Urothelium cell line (cell line): Measurements from ENCODE around the gene MAN1A1.
"Not testable (repeated sequence)": the region's sequence is repeated elsewhere in the genome, so short reads cannot be mapped to it uniquely, and the experiment has no call there.

Source experiments
- DNase-seq: peaks from one replicate; pipeline ENCODE4 v3.0.0; 2011; ENCODE audit warnings: low spot score, mixed read lengths
- FAIRE-seq: peaks from 2 replicates; lab custom pipeline; 2011; peaks lifted over from hg19 to GRCh38; lab: Jason Lieb, UNC

The MAN1A1 gene

DNA sequence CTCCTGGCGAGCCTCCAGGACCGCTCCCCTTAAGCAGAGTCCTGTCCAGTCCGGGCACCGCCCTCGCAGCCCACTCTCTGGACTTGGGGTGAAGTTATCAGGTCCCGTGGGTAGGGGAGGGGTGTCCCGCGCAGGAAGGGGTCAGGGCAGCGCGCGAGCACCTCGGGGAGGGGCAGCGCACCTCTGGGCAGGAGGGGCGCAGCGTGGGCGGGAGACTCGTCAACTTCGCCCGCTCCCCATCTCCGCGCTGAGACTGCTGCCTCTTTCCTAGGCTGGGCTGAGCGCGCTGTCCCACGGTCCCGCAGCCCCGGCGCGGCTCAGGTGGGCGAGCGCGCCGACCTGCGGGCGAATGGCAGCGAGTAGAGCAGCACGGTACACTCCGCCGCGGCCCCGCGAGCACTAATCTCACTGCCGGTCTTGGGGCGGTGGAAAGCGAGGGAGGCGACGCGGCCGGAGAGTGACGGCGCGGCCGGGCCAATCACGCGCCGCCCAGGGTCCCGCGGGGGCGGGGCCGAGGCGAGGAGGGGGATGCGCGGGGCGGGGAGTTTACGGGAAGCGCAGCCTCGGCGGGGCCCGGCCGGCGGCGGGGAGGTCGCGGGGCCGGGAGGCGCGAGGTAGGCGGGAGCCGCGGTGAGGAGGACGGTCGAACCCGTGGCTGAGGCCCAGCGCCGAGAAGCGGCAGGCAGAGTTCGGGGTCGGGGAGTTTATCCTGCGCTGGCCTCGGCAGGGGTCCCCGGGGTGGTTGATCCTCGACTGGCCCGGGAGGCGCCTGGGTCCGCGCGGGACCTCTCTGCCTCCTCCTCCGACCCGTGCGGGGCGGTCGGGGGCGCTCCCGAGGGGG, at the start of gene MAN1A1:
MAN1A1 (minus strand) TSS at position 401 of the 841 bp plus-strand sequence. CDS start 696 bp downstream, outside the sequence.
- FAIRE-seq (peak; percentile 91), DNase-seq (peak; percentile 96)

DNA sequence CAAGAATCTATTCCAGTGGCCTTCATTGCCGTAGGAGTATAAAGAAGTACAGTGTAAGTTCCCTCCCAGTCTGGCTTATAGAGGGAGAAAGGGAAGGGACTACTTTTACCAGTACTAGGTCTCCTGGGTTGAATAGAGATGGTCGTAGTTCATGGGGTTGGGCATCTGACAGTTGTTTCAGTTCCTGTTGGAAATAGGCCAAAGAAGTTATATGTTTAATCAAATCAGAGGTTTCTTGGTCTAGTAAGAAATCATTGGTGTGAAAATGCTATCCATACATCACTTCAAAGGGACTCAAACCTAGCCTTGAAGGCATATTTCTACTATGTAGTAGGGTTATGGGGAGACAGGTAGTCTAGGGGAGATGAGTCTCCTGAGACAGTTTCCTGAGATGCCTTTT, 45.6 kb upstream of the MAN1A1 start:
- FAIRE-seq (no peak), DNase-seq (no peak)

DNA sequence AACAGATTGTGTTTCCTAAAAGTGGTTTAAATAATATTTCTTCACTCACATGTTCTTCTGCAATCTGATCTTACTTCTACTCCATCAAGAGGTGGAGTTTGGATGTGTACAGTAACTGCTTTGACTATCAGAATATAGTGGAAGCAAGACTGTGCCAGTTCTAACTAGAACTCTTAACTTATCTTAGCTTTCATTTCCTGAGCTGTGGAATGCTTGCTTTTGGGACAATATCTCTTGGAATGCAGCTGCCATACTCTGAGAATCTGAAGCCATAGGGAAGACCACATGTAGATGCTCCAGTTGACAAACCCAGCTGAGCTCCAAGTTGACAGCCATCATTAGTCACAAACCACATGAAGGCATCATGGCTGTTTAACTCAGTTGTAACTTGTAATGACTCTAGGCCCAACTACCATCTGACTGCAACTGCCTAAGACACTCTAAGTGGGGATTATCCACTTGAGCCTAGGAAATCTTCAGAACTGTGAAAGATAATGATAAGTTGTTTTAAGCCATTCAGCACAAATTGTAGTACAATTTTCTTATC, 40.8 kb upstream of the MAN1A1 start:
- DNase-seq (no peak), FAIRE-seq (no peak)

- no peak for DNase-seq
- no peak for FAIRE-seq
Observed at GRCh38 chr6:119385994-119386393, 36.4 kb upstream of the MAN1A1 start.

DNA sequence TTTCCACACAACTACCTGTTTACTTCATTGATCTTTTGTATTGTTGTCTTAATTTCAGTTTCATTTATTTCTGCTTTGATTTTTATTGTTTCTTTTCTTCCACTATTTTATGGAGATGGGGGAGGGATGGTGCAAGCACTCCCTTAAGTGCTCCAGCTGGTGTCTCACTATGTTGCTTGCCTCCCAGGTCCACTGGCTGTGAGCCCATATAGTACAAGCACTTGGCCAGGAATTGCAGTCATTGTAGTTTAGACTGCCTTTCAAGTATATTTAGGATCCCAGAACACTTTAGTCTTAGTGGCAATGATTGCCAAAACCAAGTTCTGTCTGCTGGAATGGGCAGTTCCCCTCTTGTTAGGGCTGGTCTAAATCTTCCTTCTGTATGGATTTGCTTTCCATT, 34.9 kb upstream of the MAN1A1 start:
- DNase-seq (no peak), FAIRE-seq (no peak)

DNA sequence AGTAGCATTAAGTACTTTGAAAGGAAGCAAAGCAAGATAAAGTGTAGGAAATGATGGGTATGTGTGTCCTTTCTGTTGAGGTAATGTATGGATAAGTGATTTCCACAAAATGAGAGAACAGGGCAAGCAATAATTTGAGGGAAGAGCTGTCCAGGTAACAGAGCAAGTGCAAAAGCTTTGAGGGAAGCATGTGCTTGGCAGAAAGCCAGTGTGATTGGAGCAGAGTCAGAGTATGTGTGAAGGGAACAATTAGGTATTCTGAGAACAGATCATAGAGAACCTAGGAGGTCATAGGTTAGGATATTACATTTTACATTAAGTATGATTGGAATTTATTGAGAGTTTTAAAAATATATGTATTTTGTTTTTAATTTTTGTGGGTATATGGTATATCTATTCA, 30.2 kb upstream of the MAN1A1 start:
- DNase-seq (no peak), FAIRE-seq (no peak)

DNA sequence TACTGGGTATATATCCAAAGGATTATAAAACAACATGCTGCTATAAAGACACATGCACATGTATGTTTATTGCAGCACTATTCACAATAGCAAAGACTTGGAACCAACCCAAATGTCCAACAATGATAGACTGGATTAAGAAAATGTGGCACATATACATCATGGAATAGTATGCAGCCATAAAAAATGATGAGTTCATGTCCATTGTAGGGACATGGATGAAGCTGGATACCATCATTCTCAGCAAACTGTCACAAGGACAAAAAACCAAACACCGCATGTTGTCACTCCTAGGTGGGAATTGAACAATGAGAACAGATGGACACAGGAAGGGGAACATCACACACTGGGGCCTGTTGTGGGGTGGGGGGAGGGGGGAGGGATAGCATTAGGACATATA, 27.5 kb upstream of the MAN1A1 start:
- not testable (repeated sequence) for FAIRE-seq, DNase-seq

- DNase-seq (no peak), FAIRE-seq (no peak)
Observed at GRCh38 chr6:119370080-119370479, 20.5 kb upstream of the MAN1A1 start.

DNA sequence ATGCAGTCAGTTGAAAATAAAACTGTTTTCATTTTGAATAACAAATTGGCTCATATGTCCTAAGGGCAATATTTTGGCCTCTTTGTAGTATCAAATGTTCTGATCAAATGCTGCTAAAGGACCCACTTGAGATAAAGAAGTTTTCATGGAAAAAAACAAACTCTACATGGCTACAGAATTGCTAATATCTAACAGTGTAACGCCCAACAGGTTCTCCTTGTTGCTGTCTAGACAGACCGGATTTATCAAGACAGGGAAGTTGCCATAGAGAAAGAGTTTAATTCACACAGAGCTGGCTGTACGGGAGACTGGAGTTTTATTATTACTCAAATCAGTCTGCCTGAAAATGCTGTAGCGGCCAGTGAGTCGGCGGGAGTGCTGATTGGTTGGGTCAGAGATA, 19.4 kb upstream of the MAN1A1 start:
- no peak for DNase-seq
- no peak for FAIRE-seq

DNA sequence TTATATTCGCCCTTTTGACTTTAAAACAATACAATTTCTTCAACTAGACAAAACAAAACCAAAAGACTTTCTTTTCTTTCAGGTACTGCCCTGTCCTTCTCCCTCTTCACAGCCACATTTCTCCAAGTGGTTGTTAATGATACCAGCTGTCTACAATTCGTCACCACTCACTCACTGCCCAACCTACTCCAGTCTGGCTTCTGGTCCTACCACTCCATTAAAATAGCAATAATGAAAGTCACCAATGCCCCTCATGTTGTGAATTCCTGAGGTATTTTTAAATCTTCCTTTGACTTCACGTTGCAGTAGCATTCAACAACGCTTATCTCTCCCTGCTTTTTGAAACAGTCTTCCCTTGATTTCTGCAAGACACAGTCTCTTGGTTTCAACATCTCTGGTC, 11.6 kb upstream of the MAN1A1 start:
- no peak for DNase-seq
- no peak for FAIRE-seq

- no peak for FAIRE-seq
- no peak for DNase-seq
Observed at GRCh38 chr6:119360262-119360915, 10.8 kb upstream of the MAN1A1 start.

DNA sequence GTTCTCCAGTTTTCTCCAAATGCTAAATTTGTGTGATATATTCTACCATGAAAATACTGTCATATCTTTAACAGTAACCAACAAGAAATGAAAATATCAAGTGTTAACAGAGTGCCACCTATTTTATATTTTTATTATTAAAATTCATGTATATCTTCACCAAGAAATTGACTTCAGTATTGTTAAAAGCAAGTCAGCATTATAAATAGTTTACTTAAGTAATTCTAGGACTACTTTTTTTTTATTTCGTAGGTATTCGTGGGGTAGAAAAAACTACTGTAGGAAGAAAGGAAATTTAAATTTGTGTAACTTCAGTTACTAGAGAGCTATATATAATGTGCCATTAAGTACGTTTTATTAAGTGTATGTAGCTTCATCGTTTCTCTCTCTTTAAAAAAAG, 6.3 kb upstream of the MAN1A1 start:
- DNase-seq (no peak), FAIRE-seq (no peak)

GRCh38 chr6:119355157-119355556, 5.6 kb upstream of the MAN1A1 start:
- DNase-seq = no peak
- FAIRE-seq = no peak

DNA sequence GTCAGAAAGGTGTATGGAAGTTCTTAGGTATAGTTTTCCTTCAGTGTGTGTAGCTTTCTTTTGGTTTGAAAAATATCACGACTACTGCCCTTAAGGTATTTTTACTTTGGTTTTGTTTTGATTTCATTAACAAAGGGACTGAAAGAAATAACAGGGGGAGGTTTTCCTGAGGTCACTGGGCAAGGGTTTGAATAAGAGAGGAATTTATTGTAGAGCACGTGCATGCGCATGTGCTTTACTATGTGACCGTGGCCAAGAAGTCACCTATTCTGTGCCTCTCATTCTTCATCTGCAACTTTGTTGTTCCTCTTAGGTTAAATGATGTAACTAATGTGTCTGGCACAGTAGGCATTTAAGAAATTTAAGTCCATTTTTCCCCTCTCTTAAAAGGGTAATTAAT, 4.1 kb upstream of the MAN1A1 start:
- DNase-seq (no peak), FAIRE-seq (no peak)

DNA sequence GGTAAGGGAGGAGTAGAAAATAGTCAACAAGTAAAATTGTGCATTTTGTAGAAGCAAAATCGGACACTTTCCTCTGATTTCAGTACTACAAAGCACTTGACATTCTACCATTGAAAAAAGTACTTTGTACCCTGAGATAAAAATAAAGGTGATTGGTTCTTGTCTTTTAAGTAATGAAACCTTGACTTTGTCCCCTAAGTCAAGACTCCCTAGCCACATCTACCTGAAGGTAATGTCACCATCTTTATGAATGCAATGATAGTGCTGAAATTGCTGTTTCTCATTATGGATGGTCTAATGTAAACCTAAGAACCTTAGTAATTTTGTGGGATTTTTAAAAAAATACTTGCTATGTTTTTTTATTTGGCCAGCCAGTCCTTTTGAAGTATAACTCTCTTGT, 2.4 kb upstream of the MAN1A1 start:
- FAIRE-seq = no peak

GRCh38 chr6:119350952-119351372, 1.4 kb upstream of the MAN1A1 start:
- DNase-seq (peak; percentile 13), FAIRE-seq (no peak)

More for the DNA sequence above, 2.4 kb upstream of the MAN1A1 start:
- DNase-seq = no peak

DNA sequence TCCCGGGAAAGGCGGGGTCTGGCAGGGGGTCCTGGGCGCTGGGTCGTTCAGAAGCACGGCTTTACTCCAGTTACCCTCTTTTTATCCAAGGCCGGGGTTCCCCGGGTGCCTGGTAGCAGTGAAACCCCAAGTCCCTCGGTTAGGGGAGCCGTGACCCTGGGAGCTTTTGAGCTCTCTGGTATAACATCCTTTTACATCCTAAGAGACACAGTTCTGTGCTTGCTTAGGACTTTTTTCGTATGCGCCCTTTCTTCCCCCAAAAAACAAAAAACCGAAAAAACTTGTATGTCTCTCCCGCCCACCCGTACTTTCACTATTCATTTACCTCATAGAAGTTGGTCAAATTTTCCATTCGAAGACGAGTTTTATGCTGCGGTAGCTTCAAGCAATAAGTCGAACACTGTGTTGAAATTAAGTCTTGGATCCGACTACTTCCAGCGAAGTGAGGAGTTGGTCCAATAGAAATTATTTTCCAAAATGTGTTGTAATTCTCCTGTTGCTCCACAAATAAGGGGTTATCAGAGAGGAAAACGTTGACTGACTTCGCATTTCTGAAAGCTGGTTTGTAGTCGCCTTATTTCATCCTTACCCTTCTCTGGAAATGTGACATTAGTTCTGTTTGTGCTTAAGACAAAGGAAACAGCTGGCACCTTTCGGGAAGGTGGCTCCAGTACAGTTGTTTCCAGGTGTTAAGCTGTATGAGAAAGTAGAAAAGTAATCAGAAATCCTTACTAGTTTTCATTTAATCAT, 816 bp upstream of the MAN1A1 start:
- FAIRE-seq = no peak
- peak; percentile 20 for DNase-seq

GRCh38 chr6:119348748-119349360, 707 bp downstream of the MAN1A1 start:
- FAIRE-seq (no peak), DNase-seq (peak; percentile 35)

- DNase-seq (peak; percentile 38), FAIRE-seq (no peak)
Observed at GRCh38 chr6:119348096-119348747, 1.3 kb downstream of the MAN1A1 start.

DNA sequence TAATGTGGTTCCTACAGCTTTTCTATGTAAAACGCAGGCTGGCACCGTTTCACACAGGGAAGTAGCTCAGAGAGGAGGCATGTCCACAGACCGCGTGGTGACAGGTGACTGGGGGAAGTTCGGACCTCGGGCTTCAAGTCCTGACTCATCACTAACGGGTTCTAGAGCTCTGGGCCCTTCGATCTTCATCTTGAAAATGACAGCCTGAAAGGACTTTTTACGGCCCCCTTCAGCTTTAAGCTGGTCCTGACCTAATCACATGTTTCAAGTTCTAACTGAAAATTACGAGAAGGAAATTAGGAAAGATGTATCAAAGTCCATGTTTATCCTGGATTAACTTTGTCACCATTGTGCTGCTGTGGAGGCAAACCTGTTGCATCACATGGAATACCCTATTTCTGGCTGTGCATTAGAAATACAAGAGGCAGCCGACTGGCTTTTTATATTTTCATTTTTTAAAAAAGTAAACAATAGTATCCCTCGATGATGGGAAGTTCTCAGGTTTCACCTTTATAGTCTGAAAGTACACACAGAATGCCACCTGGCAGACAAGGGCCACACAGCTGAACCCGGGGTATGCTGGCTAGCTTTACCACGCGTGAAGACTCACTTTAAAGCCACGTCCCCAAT, 2.0 kb downstream of the MAN1A1 start:
- peak; percentile 38 for DNase-seq
- FAIRE-seq = no peak
